ENCODE measurements around the gene TUBB6. TPM values are rescaled to one million over a fixed set of nuclear protein-coding genes. Genes with fewer than 3 reads are reported as not detected.

Gene TUBB6
- total and polyA plus RNA-seq, 2 of the 8 experiments (the other 6 are each of a cell fraction or from before 2014, with no cell fraction given) = 126 to 223 TPM

DNA sequence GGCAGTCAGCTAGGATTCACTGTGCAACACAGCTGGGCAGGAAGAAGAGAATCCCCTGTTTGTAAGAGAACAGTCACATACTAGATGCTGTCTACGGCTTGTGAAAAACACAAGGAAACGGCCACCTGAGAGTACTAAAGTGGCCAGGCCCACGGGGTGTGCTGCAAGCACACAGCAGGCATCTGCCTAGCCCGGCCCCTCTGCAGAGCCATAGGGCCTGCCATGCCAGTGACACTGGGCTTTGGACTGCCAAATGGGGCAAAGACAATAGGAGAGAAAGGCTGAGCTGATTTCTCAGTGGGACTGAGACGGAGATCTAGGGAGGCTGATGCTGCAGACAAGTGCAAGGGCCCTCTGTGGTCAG, 10.3 kb downstream of the TUBB6 start:
- no peak overlapping the region for H2AFZ ChIP-seq (ENCODE audit: low read length)
- peaks cover 0 to 23% (median 2%) of the 10 kb centered on the region in 4 experiments; a peak in 2 of 8 replicates for H3K36me3 ChIP-seq (ENCODE audit: control insufficient read depth in 2 of 4, insufficient read depth in 4 of 4, low read length in 3 of 4)
- H2BK12ac ChIP-seq (ENCODE audit: low read depth, low read length) = no peak overlapping the region
- FAIRE-seq (no peak), DNase-seq (ENCODE audit: low read depth in 1 of 2, low spot score in 2 of 2) (no peak)
- no peak overlapping the region for H2BK120ac ChIP-seq (replicated peaks; ENCODE audit: low read depth, low read length)
- no peak overlapping the region for H3K18ac ChIP-seq (ENCODE audit: extremely low read depth, low read length)
- H3K4ac ChIP-seq (replicated peaks; ENCODE audit: insufficient read length, low read depth, low read length) = no peak overlapping the region
- H3K4me2 ChIP-seq (ENCODE audit: insufficient read depth in 1 of 2, low read depth in 2 of 2, low read length in 2 of 2) = no peak overlapping the region
- 64% methylated on average over 5 of the region's 5 CpGs; no CpG with 5 or more reads in 1 of the 2 experiments for WGBS, 2 experiments (ENCODE audit: extremely low coverage in 1 of 2, insufficient coverage in 1 of 2, insufficient read length in 1 of 2, insufficient replicate concordance in 2 of 2, low coverage in 1 of 2, low lambda C conversion rate in 2 of 2, missing lambda C conversion rate in 1 of 2)
- no peak overlapping the region for H2BK20ac ChIP-seq (ENCODE audit: low read length)
- no peak overlapping the region for H3K23ac ChIP-seq (ENCODE audit: insufficient read length)
- ChIA-PET CTCF (ENCODE audit: partially characterized antibody) (interaction anchor here (0.7 to 11.7 kb wide), 8 partner anchors 11 to 82 kb away, joined by 3 to 96 read pairs (median 5); partner anchors contain the start of gene TUBB6), POLR2A (ENCODE audit: partially characterized antibody) (interaction anchor here (1.0 to 2.4 kb wide), 8 partner anchors 9 to 57 kb away, joined by 3 to 19 read pairs (median 3); partner anchors contain the start of gene TUBB6)
- no peak overlapping the region for H3K9ac ChIP-seq (replicated peaks in 1 of 4; ENCODE audit: extremely low read depth in 1 of 4, low read depth in 3 of 4, low read length in 3 of 4)
- H3K9me3 ChIP-seq (ENCODE audit: insufficient read depth in 2 of 2, low read depth in 1 of 2, low read length in 1 of 2) = no peaks in the 10 kb centered on the region
- H3K14ac ChIP-seq (ENCODE audit: insufficient read length) = no peak overlapping the region
- H4K8ac ChIP-seq (ENCODE audit: extremely low read depth, insufficient read depth, low read length) = no peak overlapping the region
- no peaks in the 10 kb centered on the region for H3K23me2 ChIP-seq (ENCODE audit: low read depth, low read length)
- no peak overlapping the region for H4K5ac ChIP-seq (ENCODE audit: insufficient read length, low read depth, low read length)
- H3K27ac ChIP-seq (ENCODE audit: low read depth, low read length) = no peak overlapping the region
- H2BK5ac ChIP-seq (ENCODE audit: low read depth, low read length) = no peak overlapping the region
- no peaks in the 10 kb centered on the region for H3K79me2 ChIP-seq (ENCODE audit: control insufficient read depth in 1 of 2, insufficient read depth in 2 of 2, low read length in 2 of 2)
- no peaks in the 10 kb centered on the region for H3K27me3 ChIP-seq (replicated peaks in 1 of 4; ENCODE audit: control insufficient read depth in 3 of 4, extremely low read depth in 1 of 4, insufficient read depth in 3 of 4, low read length in 3 of 4)
- no peak overlapping the region for H2AK5ac ChIP-seq (ENCODE audit: low read depth, low read length)
- no peak overlapping the region for H3K4me3 ChIP-seq (ENCODE audit: extremely low read depth in 1 of 4, insufficient read depth in 2 of 4, low read depth in 3 of 4, low read length in 4 of 4)
- no peak overlapping the region for H3K56ac ChIP-seq (replicated peaks; ENCODE audit: insufficient read length, low read depth, low read length)
- H4K20me1 ChIP-seq (replicated peaks in 1 of 2; ENCODE audit: control insufficient read depth in 1 of 2, insufficient read depth in 2 of 2, low read length in 2 of 2) = peaks cover 0 to 5% of the 10 kb centered on the region in 2 experiments
- no peak overlapping the region for H4K91ac ChIP-seq (replicated peaks; ENCODE audit: insufficient read length, low read length)
- no peaks in the 10 kb centered on the region for H3K4me1 ChIP-seq (replicated peaks in 1 of 4; ENCODE audit: control insufficient read depth in 3 of 4, insufficient read depth in 4 of 4, low read length in 3 of 4)
- H3K79me1 ChIP-seq (ENCODE audit: low read depth, low read length) = peaks cover 2% of the 10 kb centered on the region; the same call in 1 of the 2 replicates
- no peak overlapping the region for H2BK15ac ChIP-seq (ENCODE audit: low read length)

Measured in H1 (cell line).